ENCODE data around the gene TMCC1. TPM values are rescaled to one million over a fixed set of nuclear protein-coding genes. Genes with fewer than 3 reads are reported as not detected.

The TMCC1 gene
- total and polyA plus RNA-seq, 10 of the 15 experiments (the other 5 are each of a cell fraction or from before 2014, with no cell fraction given), result 2.3 to 21.1 (median 8.4) TPM

GRCh38 chr3:129626744-129627349 is 266.7 kb downstream of the TMCC1 start:
- RAD21 ChIA-PET (ENCODE audit: unreplicated experiment), result interaction anchor here (0.6 to 1.6 kb wide), 9 partner anchors 10 to 378 kb away, joined by 3 to 6 read pairs (median 3); partner anchors contain the start of genes COPG1, IFT122 and MBD4
- no peaks in the 10 kb centered on the region; a peak in 1 of 4 replicates for H3K27me3 ChIP-seq (replicated peaks in 1 of 2; ENCODE audit: control insufficient read depth in 2 of 2, insufficient read depth in 2 of 2, low read length in 1 of 2)
- TF ChIP-seq SMAD5 (IDR thresholded peaks at IDR 0.05; ENCODE audit: low read depth), result 0 out of 2 replicates have a peak, but pooled peaks have one; percentile 33
- TF ChIP-seq POLR2A (IDR thresholded peaks at IDR 0.05; ENCODE audit: low read depth, low read length), result peak; percentile 88
- no peak for TF ChIP-seq CHD4 (IDR thresholded peaks at IDR 0.05)
- no peak for TF ChIP-seq E2F4 (IDR thresholded peaks at IDR 0.05; ENCODE audit: low read depth, low read length)
- TF ChIP-seq ZSCAN29 (IDR thresholded peaks at IDR 0.05), result 0 out of 2 replicates have a peak, but pooled peaks have one; percentile 22
- TF ChIP-seq RELB (IDR thresholded peaks at IDR 0.05; ENCODE audit: low read depth), result no peak
- TF ChIP-seq POU2F2 (IDR thresholded peaks at IDR 0.05; ENCODE audit: borderline replicate concordance, low read depth, low read length), result 0 out of 3 replicates have a peak, but pooled peaks have one; percentile 31
- no peak for TF ChIP-seq USF2 (IDR thresholded peaks at IDR 0.05; ENCODE audit: borderline replicate concordance, low read depth, low read length)
- TF ChIP-seq BCLAF1 (IDR thresholded peaks at IDR 0.05), result no peak
- TF ChIP-seq CREB1 (IDR thresholded peaks at IDR 0.05; ENCODE audit: low read depth), result no peak
- TF ChIP-seq SIX5 (IDR thresholded peaks at IDR 0.05; ENCODE audit: low read depth, low read length, severe bottlenecking), result no peak
- no peak for TF ChIP-seq SP1 (IDR thresholded peaks at IDR 0.05; ENCODE audit: low read depth, low read length)
- 0 out of 4 replicates have a peak, but pooled peaks of 1 of the 2 experiments have one; percentile 18 for TF ChIP-seq SRF (IDR thresholded peaks at IDR 0.05; ENCODE audit: low read depth in 2 of 2, low read length in 2 of 2)

More at GRCh38 chr3:129626744-129627349, 266.7 kb downstream of the TMCC1 start:
- ChIA-PET POLR2A (interaction anchor here (0.5 to 0.6 kb wide), 3 partner anchors 23 to 227 kb away, joined by 3 to 8 read pairs (median 6); no protein-coding TSS in a partner anchor), SMC1A (ENCODE audit: uncharacterized antibody, unreplicated experiment) (interaction anchor here (0.6 to 2.1 kb wide), 6 partner anchors 11 to 267 kb away, joined by 3 to 12 read pairs (median 4); partner anchors contain the start of gene TMCC1), CTCF (interaction anchor here (0.6 to 2.1 kb wide), 15 partner anchors 10 to 1009 kb away, joined by 3 to 28 read pairs (median 3); no protein-coding TSS in a partner anchor)
- H3K36me3 ChIP-seq (ENCODE audit: control insufficient read depth in 2 of 2, insufficient read depth in 2 of 2, low read length in 1 of 2), result no peaks in the 10 kb centered on the region
- peak overlapping the region; percentile 84 for H3K4me3 ChIP-seq
- no peaks in the 10 kb centered on the region; the same call in 1 of the 2 replicates for H3K79me2 ChIP-seq (ENCODE audit: control insufficient read depth, insufficient read depth, low read length)
- peak; percentile 87 for FAIRE-seq
- intact Hi-C loops (cut with micrococcal nuclease; ENCODE audit: unreplicated experiment), result loop anchor here (2.0 to 10.0 kb wide), 2 partner anchors 136 to 242 kb away; no protein-coding TSS in a partner anchor
- H3K4me1 ChIP-seq (ENCODE audit: control insufficient read depth, insufficient read depth, low read length), result no peaks in the 10 kb centered on the region; the same call in 1 of the 2 replicates
- no peaks in the 10 kb centered on the region for H4K20me1 ChIP-seq (ENCODE audit: control insufficient read depth, insufficient read depth)
- in situ Hi-C loops (cut with MboI), result no loop called here
- peak overlapping the region; percentile 65 for H3K27ac ChIP-seq (ENCODE audit: control insufficient read depth, insufficient read depth)
- DNase-seq (ENCODE audit: low read depth, low spot score), result no peak
- WGBS (ENCODE audit: insufficient coverage, insufficient replicate concordance, low lambda C conversion rate, missing lambda C conversion rate), result under 1% methylated on average over 30 of the region's 49 CpGs
- ATAC-seq, result peak; percentile 98
- H3K9me3 ChIP-seq (replicated peaks; ENCODE audit: control insufficient read depth, insufficient read depth, low read length), result no peaks in the 10 kb centered on the region
- peak overlapping the region; percentile 72 for H3K9ac ChIP-seq (ENCODE audit: control insufficient read depth, insufficient read depth, low read length)
- peak overlapping the region; percentile 99 for H3K4me2 ChIP-seq (ENCODE audit: control insufficient read depth, insufficient read depth)
- BruUV-seq (replicated peaks), result no TSS peak
- H2AFZ ChIP-seq (ENCODE audit: control insufficient read depth, low read depth, low read length), result peak overlapping the region; percentile 96

Measured in GM12878 (cell line).